HepG2 (cell line): ENCODE results near the gene FAM234A. TPM values are rescaled to one million over a fixed set of nuclear protein-coding genes. Genes with fewer than 3 reads are reported as not detected.

ENCODE experiments used
- CAMTA2 ChIP-seq: sonication (generic); formaldehyde crosslinking; IDR thresholded peaks from 2 replicates; pipeline ENCODE4 v1.4.0; 2020; ENCODE audit warnings: mild to moderate bottlenecking, missing genetic modification reagents, borderline replicate concordance
- CCAR2 ChIP-seq: fragments of 200-400 bp; formaldehyde crosslinking; optimal IDR thresholded peaks from 2 replicates; pipeline ENCODE3; 2018; ENCODE audit warnings: low read depth, mild to moderate bottlenecking, low read length, moderate library complexity
- EEA1 ChIP-seq: sonication (generic); formaldehyde crosslinking; IDR thresholded peaks from 2 replicates; pipeline ENCODE4 v1.5.1; 2020; ENCODE audit warnings: mild to moderate bottlenecking, missing genetic modification reagents, borderline replicate concordance
- EZH2 ChIP-seq: conservative IDR thresholded peaks from 2 replicates; pipeline ENCODE4 v1.6.1; 2012; ENCODE audit warnings: mild to moderate bottlenecking, low read depth, low read length, moderate library complexity
- FOXM1 ChIP-seq: sonication (generic); formaldehyde crosslinking; IDR thresholded peaks from 2 replicates; pipeline ENCODE4 v1.5.0; 2020; ENCODE audit warnings: missing genetic modification reagents
- KDM5B ChIP-seq: sonication (generic); formaldehyde crosslinking; IDR thresholded peaks from 2 replicates; pipeline ENCODE4 v1.4.0; 2020; ENCODE audit warnings: missing genetic modification reagents, mild to moderate bottlenecking, borderline replicate concordance
- KDM6A ChIP-seq: IDR thresholded peaks from 2 replicates; pipeline ENCODE4 v1.6.1; 2016; ENCODE audit warnings: low read depth
- KLF6 ChIP-seq: IDR thresholded peaks from 2 replicates; pipeline ENCODE4 v1.8.0; 2016; ENCODE audit warnings: missing biosample characterization, missing genetic modification reagents
- MAFK ChIP-seq, 2 experiments: IDR thresholded peaks in 1 of 2; conservative IDR thresholded peaks in 1 of 2; 2 replicates each; pipeline ENCODE4 v1.6.1; 2011; ENCODE audit warnings: improper control_type of control experiment in 2 of 2, low read length in 2 of 2
- MEIS2 ChIP-seq: sonication (generic); formaldehyde crosslinking; IDR thresholded peaks from 2 replicates; pipeline ENCODE4 v1.9.0; 2021; ENCODE audit warnings: mild to moderate bottlenecking, missing genetic modification reagents
- RBAK ChIP-seq: sonication (generic); formaldehyde crosslinking; IDR thresholded peaks from 2 replicates; pipeline ENCODE4 v1.5.1; 2020; ENCODE audit warnings: mild to moderate bottlenecking, missing genetic modification reagents
- SMC3 ChIP-seq: IDR thresholded peaks from 2 replicates; pipeline ENCODE4 v1.6.1; 2011; ENCODE audit warnings: low read length, improper control_type of control experiment
- SRF ChIP-seq: IDR thresholded peaks from 2 replicates; pipeline ENCODE4 v1.6.1; 2011; ENCODE audit warnings: mild to moderate bottlenecking, low read depth, low read length, moderate library complexity
- TEAD3 ChIP-seq: optimal IDR thresholded peaks from 2 replicates; pipeline ENCODE3; 2016; ENCODE audit warnings: borderline replicate concordance
- ZNF101 ChIP-seq: sonication (generic); formaldehyde crosslinking; IDR thresholded peaks from 2 replicates; pipeline ENCODE4 v1.4.0; 2020; ENCODE audit warnings: mild to moderate bottlenecking, low read depth, missing genetic modification reagents, borderline replicate concordance
- ZNF430 ChIP-seq: sonication (generic); formaldehyde crosslinking; IDR thresholded peaks from 2 replicates; pipeline ENCODE4 v1.9.0; 2021; ENCODE audit warnings: mild to moderate bottlenecking, missing genetic modification reagents
- ZNF431 ChIP-seq: sonication (generic); formaldehyde crosslinking; IDR thresholded peaks from 2 replicates; pipeline ENCODE4 v1.9.0; 2022; ENCODE audit warnings: missing genetic modification reagents, low read depth, mild to moderate bottlenecking, borderline replicate concordance
- ZNF564 ChIP-seq: sonication (generic); formaldehyde crosslinking; IDR thresholded peaks from 2 replicates; pipeline ENCODE4 v1.8.1; 2023; ENCODE audit warnings: mild to moderate bottlenecking, missing genetic modification reagents
- ZNF790 ChIP-seq: sonication (generic); formaldehyde crosslinking; IDR thresholded peaks from 2 replicates; pipeline ENCODE4 v1.8.0; 2022; ENCODE audit warnings: missing genetic modification reagents, mild to moderate bottlenecking, borderline replicate concordance
- polyA plus RNA-seq, 8 experiments: library from polyadenylated mRNA; depleted of rRNA in 3 of 8; stranded (reverse) in 7 of 8; unstranded in 1 of 8; fragments of >200 nt; fragmentation: Illumina TruSeq in 4 of 8; extraction: Trizol in 4 of 8; gene quantifications; 2 replicates each; pipeline versions ENCODE4 v1.2.1 to v1.2.3, GENCODE V29; 2011 to 2016; ENCODE audit warnings: low read depth in 4 of 8, missing spikeins in 1 of 8, mixed read lengths in 1 of 8; ENCODE audit not compliant: insufficient read depth in 1 of 8
- total RNA-seq, 5 experiments: library from RNA; depleted of rRNA; stranded (reverse); fragments of >200 nt; fragmentation: Illumina TruSeq; extraction: Trizol; gene quantifications; 2 replicates each; pipeline ENCODE4 v1.2.3, GENCODE V29; 2016; ENCODE audit warnings: low read depth in 1 of 5
- TF ChIP-seq, protein P1 (sequence below): sonication (generic); formaldehyde crosslinking; IDR thresholded peaks from 2 replicates; pipeline ENCODE4 v1.4.0; 2020; ENCODE audit warnings: missing genetic modification reagents
- TF ChIP-seq, protein P2 (sequence below): fragments of 450-650 bp; IDR thresholded peaks from 2 replicates; pipeline ENCODE4 v1.6.1; 2017
- TF ChIP-seq, protein P3 (sequence below): sonication (generic); formaldehyde crosslinking; IDR thresholded peaks from 2 replicates; pipeline ENCODE4 v1.5.1; 2020; ENCODE audit warnings: missing genetic modification reagents, mild to moderate bottlenecking, borderline replicate concordance
- TF ChIP-seq, protein P4 (sequence below): sonication (generic); formaldehyde crosslinking; IDR thresholded peaks from 2 replicates; pipeline ENCODE4 v1.5.0; 2020; ENCODE audit warnings: missing genetic modification reagents, mild to moderate bottlenecking, borderline replicate concordance
- TF ChIP-seq, protein P5 (sequence below): sonication (generic); formaldehyde crosslinking; IDR thresholded peaks from 2 replicates; pipeline ENCODE4 v1.5.0; 2020; ENCODE audit warnings: missing genetic modification reagents

The FAM234A gene
- total and polyA plus RNA-seq, 2 of the 13 experiments (the other 11 are each of a cell fraction or from before 2014, with no cell fraction given), result 29.2 to 34.4 TPM

DNA sequence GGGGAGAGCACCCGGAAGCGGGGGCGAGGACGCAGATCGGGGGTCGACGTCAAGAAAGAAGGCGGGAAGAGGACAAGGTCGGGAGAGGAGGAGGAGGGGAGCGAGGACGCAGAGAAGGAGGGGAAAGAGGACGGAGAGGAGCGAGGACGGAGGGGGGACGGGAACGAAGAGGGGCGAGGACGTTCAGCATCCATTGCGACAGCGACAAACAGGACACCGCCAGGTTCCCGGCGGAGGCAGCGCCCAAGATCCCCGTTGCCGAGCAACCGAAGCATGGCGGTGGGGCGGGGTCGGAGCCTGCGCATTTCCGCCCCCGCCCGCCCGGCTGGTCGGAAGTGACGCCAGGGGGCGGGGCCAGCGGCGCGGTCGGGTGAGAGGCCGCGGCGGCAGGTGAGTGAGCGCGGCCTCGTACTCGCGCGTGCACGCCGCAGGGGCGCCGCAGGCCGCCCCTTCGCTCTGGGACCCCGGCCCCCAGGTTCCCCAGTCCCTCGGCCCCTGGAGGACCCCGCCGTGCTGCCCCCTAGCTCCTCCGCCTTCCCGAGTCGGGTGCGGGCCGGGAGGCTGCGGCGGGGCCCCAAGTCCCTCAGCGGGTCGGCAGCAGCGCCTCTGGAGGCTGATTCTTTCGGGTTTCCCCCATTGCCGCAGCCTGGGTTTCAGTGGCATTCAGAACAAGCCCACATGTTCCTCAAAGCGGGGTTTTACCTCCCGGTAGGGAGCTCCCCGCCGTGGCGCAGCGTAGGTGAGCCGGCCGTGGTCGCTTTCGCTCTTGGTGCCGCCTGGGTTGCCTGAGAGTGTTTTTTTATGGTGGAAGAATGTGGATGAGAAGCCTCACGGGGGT, at the start of gene FAM234A (continued):
- TF ChIP-seq MAFK (conservative IDR thresholded peaks at IDR 0.05 in 1 of 2, IDR thresholded peaks at IDR 0.05 in 1 of 2; ENCODE audit: low read length in 2 of 2) (no peak), KDM6A (CRISPR knock-in tag) (no peak), KDM5B (CRISPR knock-in tag) (peak; percentile 64; the same call in 1 of the 2 replicates), CCAR2 (no peak), CAMTA2 (CRISPR knock-in tag) (0 out of 2 replicates have a peak, but pooled peaks have one; percentile 39), ZNF101 (no peak), EZH2 (no peak), ZNF564 (CRISPR knock-in tag) (0 out of 2 replicates have a peak, but pooled peaks have one; percentile 57), SRF (no peak), SMC3 (no peak), RBAK (CRISPR knock-in tag) (peak; percentile 31; the same call in 1 of the 2 replicates), EEA1 (peak; percentile 75; the same call in 1 of the 2 replicates), ZNF790 (CRISPR knock-in tag) (peak; percentile 64; the same call in 1 of the 2 replicates), TEAD3 (CRISPR knock-in tag) (no peak), ZNF430 (CRISPR knock-in tag) (no peak), KLF6 (0 out of 2 replicates have a peak, but pooled peaks have one; percentile 68), FOXM1 (no peak), ZNF431 (CRISPR knock-in tag) (0 out of 2 replicates have a peak, but pooled peaks have one; percentile 32), MEIS2 (CRISPR knock-in tag) (peak; percentile 13; the same call in 1 of the 2 replicates)
- TF ChIP-seq, protein P1, sequence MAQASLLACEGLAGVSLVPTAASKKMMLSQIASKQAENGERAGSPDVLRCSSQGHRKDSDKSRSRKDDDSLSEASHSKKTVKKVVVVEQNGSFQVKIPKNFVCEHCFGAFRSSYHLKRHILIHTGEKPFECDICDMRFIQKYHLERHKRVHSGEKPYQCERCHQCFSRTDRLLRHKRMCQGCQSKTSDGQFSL (CRISPR knock-in tag), result no peak
- TF ChIP-seq, protein P2, sequence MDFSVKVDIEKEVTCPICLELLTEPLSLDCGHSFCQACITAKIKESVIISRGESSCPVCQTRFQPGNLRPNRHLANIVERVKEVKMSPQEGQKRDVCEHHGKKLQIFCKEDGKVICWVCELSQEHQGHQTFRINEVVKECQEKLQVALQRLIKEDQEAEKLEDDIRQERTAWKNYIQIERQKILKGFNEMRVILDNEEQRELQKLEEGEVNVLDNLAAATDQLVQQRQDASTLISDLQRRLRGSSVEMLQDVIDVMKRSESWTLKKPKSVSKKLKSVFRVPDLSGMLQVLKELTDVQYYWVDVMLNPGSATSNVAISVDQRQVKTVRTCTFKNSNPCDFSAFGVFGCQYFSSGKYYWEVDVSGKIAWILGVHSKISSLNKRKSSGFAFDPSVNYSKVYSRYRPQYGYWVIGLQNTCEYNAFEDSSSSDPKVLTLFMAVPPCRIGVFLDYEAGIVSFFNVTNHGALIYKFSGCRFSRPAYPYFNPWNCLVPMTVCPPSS, result no peak
- TF ChIP-seq, protein P3, sequence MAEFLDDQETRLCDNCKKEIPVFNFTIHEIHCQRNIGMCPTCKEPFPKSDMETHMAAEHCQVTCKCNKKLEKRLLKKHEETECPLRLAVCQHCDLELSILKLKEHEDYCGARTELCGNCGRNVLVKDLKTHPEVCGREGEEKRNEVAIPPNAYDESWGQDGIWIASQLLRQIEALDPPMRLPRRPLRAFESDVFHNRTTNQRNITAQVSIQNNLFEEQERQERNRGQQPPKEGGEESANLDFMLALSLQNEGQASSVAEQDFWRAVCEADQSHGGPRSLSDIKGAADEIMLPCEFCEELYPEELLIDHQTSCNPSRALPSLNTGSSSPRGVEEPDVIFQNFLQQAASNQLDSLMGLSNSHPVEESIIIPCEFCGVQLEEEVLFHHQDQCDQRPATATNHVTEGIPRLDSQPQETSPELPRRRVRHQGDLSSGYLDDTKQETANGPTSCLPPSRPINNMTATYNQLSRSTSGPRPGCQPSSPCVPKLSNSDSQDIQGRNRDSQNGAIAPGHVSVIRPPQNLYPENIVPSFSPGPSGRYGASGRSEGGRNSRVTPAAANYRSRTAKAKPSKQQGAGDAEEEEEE (CRISPR knock-in tag), result no peak
- TF ChIP-seq, protein P4, sequence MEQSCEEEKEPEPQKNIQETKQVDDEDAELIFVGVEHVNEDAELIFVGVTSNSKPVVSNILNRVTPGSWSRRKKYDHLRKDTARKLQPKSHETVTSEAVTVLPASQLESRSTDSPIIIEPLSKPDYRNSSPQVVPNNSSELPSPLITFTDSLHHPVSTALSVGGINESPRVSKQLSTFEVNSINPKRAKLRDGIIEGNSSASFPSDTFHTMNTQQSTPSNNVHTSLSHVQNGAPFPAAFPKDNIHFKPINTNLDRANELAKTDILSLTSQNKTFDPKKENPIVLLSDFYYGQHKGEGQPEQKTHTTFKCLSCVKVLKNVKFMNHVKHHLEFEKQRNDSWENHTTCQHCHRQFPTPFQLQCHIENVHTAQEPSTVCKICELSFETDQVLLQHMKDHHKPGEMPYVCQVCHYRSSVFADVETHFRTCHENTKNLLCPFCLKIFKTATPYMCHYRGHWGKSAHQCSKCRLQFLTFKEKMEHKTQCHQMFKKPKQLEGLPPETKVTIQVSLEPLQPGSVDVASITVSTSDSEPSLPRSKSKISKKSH (CRISPR knock-in tag), result no peak; the same call in 1 of the 2 replicates
- TF ChIP-seq, protein P5, sequence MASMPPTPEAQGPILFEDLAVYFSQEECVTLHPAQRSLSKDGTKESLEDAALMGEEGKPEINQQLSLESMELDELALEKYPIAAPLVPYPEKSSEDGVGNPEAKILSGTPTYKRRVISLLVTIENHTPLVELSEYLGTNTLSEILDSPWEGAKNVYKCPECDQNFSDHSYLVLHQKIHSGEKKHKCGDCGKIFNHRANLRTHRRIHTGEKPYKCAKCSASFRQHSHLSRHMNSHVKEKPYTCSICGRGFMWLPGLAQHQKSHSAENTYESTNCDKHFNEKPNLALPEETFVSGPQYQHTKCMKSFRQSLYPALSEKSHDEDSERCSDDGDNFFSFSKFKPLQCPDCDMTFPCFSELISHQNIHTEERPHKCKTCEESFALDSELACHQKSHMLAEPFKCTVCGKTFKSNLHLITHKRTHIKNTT (CRISPR knock-in tag), result no peak
